Lung (tissue), 12 donors: ENCODE data around the gene CDKAL1. TPM values are rescaled to one million over a fixed set of nuclear protein-coding genes. Genes with fewer than 3 reads are reported as not detected.

Experiments
- ATAC-seq: fragments of 200-7000 bp; cut with Tn5 transposase; one replicate; pipeline ENCODE4 v1.9.1; 2020; ENCODE audit warnings: moderate number of reproducible peaks; ENCODE audit not compliant: insufficient read depth, low FRiP score
- DNase-seq, 3 donors: peaks; one replicate each; pipeline ENCODE4 v3.0.0-alpha.2; 2013 to 2017
- H3K27ac ChIP-seq, 2 donors: one replicate each; pipeline ENCODE4 v1.5.1; 2013; ENCODE audit warnings: mild to moderate bottlenecking in 2 of 2, moderate library complexity in 2 of 2, control low read depth in 1 of 2, inconsistent platforms in 1 of 2, low read depth in 1 of 2, low read length in 1 of 2
- H3K27me3 ChIP-seq, 3 donors: one replicate each; pipeline ENCODE4 v1.5.1; 2013; ENCODE audit warnings: low read length in 2 of 3; ENCODE audit not compliant: control insufficient read depth in 3 of 3, insufficient read depth in 3 of 3
- H3K36me3 ChIP-seq, 4 donors: one replicate each; pipeline ENCODE4 v1.5.1; 2013; ENCODE audit warnings: low read length in 4 of 4, mild to moderate bottlenecking in 1 of 4, moderate library complexity in 1 of 4; ENCODE audit not compliant: control insufficient read depth in 4 of 4, insufficient read depth in 4 of 4
- H3K4me1 ChIP-seq, 5 donors: one replicate each; pipeline ENCODE4 v1.5.1; 2013; ENCODE audit warnings: low read length in 5 of 5, mild to moderate bottlenecking in 2 of 5, moderate library complexity in 1 of 5; ENCODE audit not compliant: control insufficient read depth in 5 of 5, insufficient read depth in 5 of 5
- H3K4me3 ChIP-seq: one replicate; pipeline ENCODE4 v1.5.1; 2013; ENCODE audit warnings: mild to moderate bottlenecking, control low read depth, moderate library complexity
- H3K9ac ChIP-seq, 2 donors: one replicate each; pipeline ENCODE4 v1.5.1; 2013; ENCODE audit warnings: low read length in 2 of 2, control low read depth in 1 of 2; ENCODE audit not compliant: insufficient read depth in 1 of 2
- H3K9me3 ChIP-seq, 4 donors: one replicate each; pipeline ENCODE4 v1.5.1; 2013; ENCODE audit warnings: low read length in 3 of 4, mild to moderate bottlenecking in 1 of 4, moderate library complexity in 1 of 4; ENCODE audit not compliant: control insufficient read depth in 4 of 4, insufficient read depth in 3 of 4
- CTCF ChIP-seq: IDR thresholded peaks from 2 replicates; pipeline ENCODE4 v1.5.1; 2012; ENCODE audit warnings: mild to moderate bottlenecking; ENCODE audit errors: control extremely low read depth, extremely low read depth
- WGBS, 2 donors: extraction: QIAGEN DNeasy Blood & Tissue Kit; methylation state at CpG; one replicate each; pipeline ENCODE4 v1.1.7; 2013; 5-methylcytosine and 5-hydroxymethylcytosine counted together
- polyA plus RNA-seq, 2 donors: library from polyadenylated mRNA; stranded (reverse); fragments of 200-250 nt; gene quantifications; one replicate each; pipeline ENCODE4 v1.2.1, GENCODE V29; 2013
- total RNA-seq, 2 donors: library from RNA; depleted of rRNA in 1 of 2; stranded (reverse); fragments of >200 nt in 1 of 2; gene quantifications; one replicate each; pipeline ENCODE4 v1.2.1, GENCODE V29; 2014 to 2021
- donor health status: control.
- donor health status: control.
- donor health status: Bipolar disorder and iron deficiency.
- donor health status: healthy.
- donor health status: DM: yes; HTN: yes; CAD: no.

CDKAL1 gene
- total and polyA plus RNA-seq, 4 donors, result 4.0 to 39.0 (median 10.0) TPM

GRCh38 chr6:20693466-20694063, 159.3 kb downstream of the CDKAL1 start:
- H3K27ac ChIP-seq, result no peak overlapping the region
- no peak for ATAC-seq
- no peaks in the 10 kb centered on the region for H3K36me3 ChIP-seq
- no peak overlapping the region for H3K9ac ChIP-seq
- no peak for TF ChIP-seq CTCF
- no peaks in the 10 kb centered on the region for H3K27me3 ChIP-seq
- peak in 2 of 3 donors; percentile 23 to 30 for DNase-seq
- H3K9me3 ChIP-seq, result no peaks in the 10 kb centered on the region
- WGBS, 2 donors, result 60 to 90% methylated on average over 4 of the region's 4 CpGs
- H3K4me1 ChIP-seq, result peaks cover 0 to 10% (median 5%) of the 10 kb centered on the region in 5 donors
- no peak overlapping the region for H3K4me3 ChIP-seq

- H3K9ac ChIP-seq, result no peak overlapping the region
Observed at GRCh38 chr6:20696676-20697075, 162.4 kb downstream of the CDKAL1 start.

DNA sequence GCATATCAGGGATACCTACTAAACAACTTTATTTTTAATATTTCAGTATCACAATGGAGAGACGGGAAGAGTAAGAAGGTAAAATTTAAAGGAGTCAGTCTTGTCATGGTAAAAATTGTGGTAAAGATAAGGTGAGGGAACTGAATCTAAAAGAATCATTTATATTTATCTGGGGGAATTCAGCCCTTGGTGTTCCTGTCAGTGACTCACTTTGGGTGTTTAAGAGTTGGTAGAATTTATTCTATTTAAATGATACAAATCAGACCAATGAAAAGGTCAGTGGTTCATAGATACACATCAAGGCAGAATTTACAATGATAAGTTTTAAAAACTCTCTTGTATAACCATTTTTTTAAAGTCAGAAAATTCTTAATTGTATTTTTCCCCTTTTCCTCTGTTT, 164.4 kb downstream of the CDKAL1 start:
- no peak for DNase-seq
- 90 to 94% methylated on average over 1 of the region's 1 CpG for WGBS, 2 donors
- no peaks in the 10 kb centered on the region for H3K9me3 ChIP-seq
- no peak for ATAC-seq
- no peaks in the 10 kb centered on the region for H3K27me3 ChIP-seq
- H3K4me1 ChIP-seq, result peaks cover 0 to 6% (median 2%) of the 10 kb centered on the region in 5 donors
- TF ChIP-seq CTCF, result no peak
- H3K27ac ChIP-seq, result no peak overlapping the region
- no peaks in the 10 kb centered on the region for H3K36me3 ChIP-seq
- no peak overlapping the region for H3K4me3 ChIP-seq
- H3K9ac ChIP-seq, result no peak overlapping the region

More at GRCh38 chr6:20696676-20697075, 162.4 kb downstream of the CDKAL1 start:
- DNase-seq (peak in 2 of 3 donors; percentile 32 to 34), ATAC-seq (no peak)
- no peak overlapping the region for H3K27ac ChIP-seq
- no peaks in the 10 kb centered on the region for H3K27me3 ChIP-seq
- no peak overlapping the region for H3K4me3 ChIP-seq
- WGBS, 2 donors, result 93 to 96% methylated on average over 3 of the region's 3 CpGs
- no peaks in the 10 kb centered on the region for H3K9me3 ChIP-seq
- peaks cover 0 to 10% (median 3%) of the 10 kb centered on the region in 5 donors for H3K4me1 ChIP-seq
- TF ChIP-seq CTCF, result no peak
- H3K36me3 ChIP-seq, result no peaks in the 10 kb centered on the region

DNA sequence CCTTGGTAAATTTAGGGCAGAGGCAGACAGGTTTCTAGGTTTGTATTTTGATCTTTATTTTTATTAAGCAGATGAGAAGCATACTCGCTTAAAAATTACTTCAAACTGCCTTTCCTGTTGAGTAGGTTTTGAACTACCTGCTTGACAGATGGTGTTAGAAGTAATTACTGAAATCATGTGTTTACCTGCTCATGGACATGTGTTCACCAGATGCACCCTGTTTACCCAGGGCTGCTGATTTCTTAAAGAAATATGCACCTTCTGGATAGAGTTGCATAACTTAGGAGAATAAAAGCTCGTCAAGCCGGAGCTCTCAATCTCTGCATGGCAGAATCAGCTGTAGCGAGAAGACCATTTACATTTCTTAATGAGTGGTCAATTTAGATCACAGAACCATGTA, 165.1 kb downstream of the CDKAL1 start:
- Histone ChIP-seq H3K4me3 (no peak overlapping the region), H3K9me3 (no peaks in the 10 kb centered on the region), H3K4me1 (peaks cover 0 to 6% (median 0%) of the 10 kb centered on the region in 5 donors), H3K27ac (no peak overlapping the region), H3K27me3 (no peaks in the 10 kb centered on the region), H3K9ac (no peak overlapping the region), H3K36me3 (no peaks in the 10 kb centered on the region)
- no peak for TF ChIP-seq CTCF
- ATAC-seq, result no peak
- 90 to 92% methylated on average over 4 of the region's 4 CpGs for WGBS, 2 donors
- no peak for DNase-seq
